Brain microvascular endothelial cell (primary cell): ENCODE results near the gene SNF8.

Experiments
- DNase-seq: peaks from one replicate; pipeline ENCODE4 v3.0.0-alpha.2; 2020
- H3K27ac ChIP-seq: fragments of 250-450 bp; sonication (Bioruptor Pico); 2 replicates; pipeline ENCODE4 v1.5.1; 2020; ENCODE audit warnings: mild to moderate bottlenecking, moderate library complexity
- H3K27me3 ChIP-seq: fragments of 250-450 bp; sonication (Bioruptor Pico); replicated peaks from 2 replicates; pipeline ENCODE4 v1.5.1; 2020; ENCODE audit warnings: mild to moderate bottlenecking
- H3K36me3 ChIP-seq: fragments of 250-450 bp; sonication (Bioruptor Pico); replicated peaks from 2 replicates; pipeline ENCODE4 v1.5.1; 2020; ENCODE audit warnings: mild to moderate bottlenecking
- H3K4me3 ChIP-seq: 2 replicates; pipeline ENCODE4 v1.5.1; 2011; ENCODE audit warnings: low read depth, mild to moderate bottlenecking, control low read depth, low read length, moderate library complexity
- in situ Hi-C: cut with HindIII; loops from 2 replicates; pipeline ENCODE4 v1.10.0; 2017; ENCODE audit warnings: low sequenced_read_pairs, low pct_ligation_motif_present
- TF ChIP-seq, protein P1 (sequence below): IDR thresholded peaks from 2 replicates; pipeline ENCODE4 v1.5.1; 2011; ENCODE audit warnings: low read depth, mild to moderate bottlenecking, moderate library complexity, low read length, control low read depth, inconsistent platforms; ENCODE audit errors: missing control alignments

The SNF8 gene

DNA sequence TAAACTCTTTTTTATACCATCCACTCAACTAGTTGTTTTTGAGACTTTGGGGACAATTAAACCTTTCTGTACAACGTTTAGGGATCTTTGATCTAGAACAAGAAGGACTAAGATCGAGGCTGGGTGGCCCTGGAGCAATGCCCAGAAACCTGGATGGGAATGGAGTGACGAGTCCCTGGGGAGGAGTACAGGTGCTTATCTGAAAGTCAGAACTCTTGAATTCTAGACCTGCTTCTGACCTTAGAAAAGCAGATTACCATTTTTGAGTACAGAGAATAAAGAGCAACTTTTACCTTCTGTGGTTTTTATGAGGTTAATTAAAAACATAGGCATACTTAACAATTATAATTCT is 18.7 kb downstream of the SNF8 start:
- Histone ChIP-seq H3K27me3 (no peaks in the 10 kb centered on the region), H3K36me3 (peaks cover 85% of the 10 kb centered on the region), H3K4me3 (no peak overlapping the region), H3K27ac (no peak overlapping the region)
- in situ Hi-C loops, result no loop called here
- no peak for DNase-seq
- TF ChIP-seq, protein P1, sequence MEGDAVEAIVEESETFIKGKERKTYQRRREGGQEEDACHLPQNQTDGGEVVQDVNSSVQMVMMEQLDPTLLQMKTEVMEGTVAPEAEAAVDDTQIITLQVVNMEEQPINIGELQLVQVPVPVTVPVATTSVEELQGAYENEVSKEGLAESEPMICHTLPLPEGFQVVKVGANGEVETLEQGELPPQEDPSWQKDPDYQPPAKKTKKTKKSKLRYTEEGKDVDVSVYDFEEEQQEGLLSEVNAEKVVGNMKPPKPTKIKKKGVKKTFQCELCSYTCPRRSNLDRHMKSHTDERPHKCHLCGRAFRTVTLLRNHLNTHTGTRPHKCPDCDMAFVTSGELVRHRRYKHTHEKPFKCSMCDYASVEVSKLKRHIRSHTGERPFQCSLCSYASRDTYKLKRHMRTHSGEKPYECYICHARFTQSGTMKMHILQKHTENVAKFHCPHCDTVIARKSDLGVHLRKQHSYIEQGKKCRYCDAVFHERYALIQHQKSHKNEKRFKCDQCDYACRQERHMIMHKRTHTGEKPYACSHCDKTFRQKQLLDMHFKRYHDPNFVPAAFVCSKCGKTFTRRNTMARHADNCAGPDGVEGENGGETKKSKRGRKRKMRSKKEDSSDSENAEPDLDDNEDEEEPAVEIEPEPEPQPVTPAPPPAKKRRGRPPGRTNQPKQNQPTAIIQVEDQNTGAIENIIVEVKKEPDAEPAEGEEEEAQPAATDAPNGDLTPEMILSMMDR, result no peak

GRCh38 chr17:48925251-48925990 is 19.2 kb downstream of the SNF8 start:
- Histone ChIP-seq H3K27ac (no peak overlapping the region), H3K36me3 (peaks cover 85% of the 10 kb centered on the region), H3K4me3 (no peak overlapping the region), H3K27me3 (no peaks in the 10 kb centered on the region)
- TF ChIP-seq, protein P1, result no peak
- in situ Hi-C loops, result no loop called here
- DNase-seq, result no peak

DNA sequence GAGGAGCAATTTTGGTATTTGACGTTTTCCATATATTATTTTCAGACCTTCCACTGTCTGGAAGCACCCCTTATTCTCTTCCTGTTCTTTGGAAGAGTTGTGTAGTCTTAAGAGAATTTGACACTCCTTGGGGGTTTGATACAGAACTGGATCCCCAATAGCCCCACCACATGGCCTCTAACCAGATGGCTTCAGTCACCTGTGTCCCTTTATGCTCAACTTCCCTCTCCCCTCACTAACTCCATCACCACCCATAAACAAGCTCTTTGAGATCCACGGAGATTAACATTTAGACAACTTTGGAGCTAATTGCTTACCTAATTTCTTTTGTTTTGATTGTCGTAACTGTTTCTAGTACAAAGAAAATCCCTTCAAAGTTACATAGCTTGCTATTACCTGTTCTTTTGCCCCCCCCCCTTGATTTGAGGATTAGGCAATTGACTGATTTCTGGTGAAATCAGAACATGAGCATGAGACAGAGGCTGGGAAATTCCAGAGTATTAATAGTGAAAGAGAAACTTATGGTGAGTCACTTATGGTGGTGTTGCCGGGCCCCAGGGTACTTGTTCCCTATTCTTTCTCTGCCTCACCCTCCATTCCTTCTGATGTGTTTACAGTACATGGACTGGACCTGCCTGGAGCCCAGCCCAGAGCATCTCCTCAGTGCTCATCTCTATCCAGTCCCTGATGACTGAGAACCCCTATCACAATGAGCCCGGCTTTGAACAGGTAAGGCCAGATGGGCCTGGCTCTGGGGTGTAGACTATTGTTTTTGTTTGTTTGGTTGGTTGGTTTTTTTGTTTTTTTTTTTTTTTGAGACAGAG is 29.0 kb downstream of the SNF8 start:
- no peak overlapping the region for H3K4me3 ChIP-seq

GRCh38 chr17:48912476-48912875 is 32.2 kb downstream of the SNF8 start:
- Histone ChIP-seq H3K27ac (no peak overlapping the region), H3K27me3 (no peaks in the 10 kb centered on the region), H3K4me3 (no peak overlapping the region), H3K36me3 (peaks cover 44% of the 10 kb centered on the region)
- TF ChIP-seq, protein P1, result no peak
- no peak for DNase-seq
- in situ Hi-C loops, result loop anchor here (25.0 kb wide), 1 partner anchor 125 kb away; no protein-coding TSS in a partner anchor

More for the DNA sequence above, 29.0 kb downstream of the SNF8 start:
- in situ Hi-C loops, result loop anchor here (25.0 kb wide), 1 partner anchor 122 kb away; no protein-coding TSS in a partner anchor
- DNase-seq, result peak; percentile 80
- H3K36me3 ChIP-seq, result peaks cover 71% of the 10 kb centered on the region
- no peaks in the 10 kb centered on the region for H3K27me3 ChIP-seq
- peak overlapping the region; percentile 82 for H3K27ac ChIP-seq
- TF ChIP-seq, protein P1, result no peak

GRCh38 chr17:48910370-48910769 is 34.3 kb downstream of the SNF8 start:
- no peak overlapping the region for H3K27ac ChIP-seq
- no peaks in the 10 kb centered on the region for H3K27me3 ChIP-seq
- peaks cover 31% of the 10 kb centered on the region for H3K36me3 ChIP-seq
- no peak for DNase-seq
- TF ChIP-seq, protein P1, result no peak
- peak overlapping the region; percentile 75 for H3K4me3 ChIP-seq
- in situ Hi-C loops, result loop anchor here (25.0 kb wide), 1 partner anchor 127 kb away; no protein-coding TSS in a partner anchor
